ENCODE data around the gene MSI2.

- TF ChIP-seq CTCF (conservative IDR thresholded peaks at IDR 0.05; ENCODE audit: low read length) (no peak), EZH2phosphoT487 (IDR thresholded peaks at IDR 0.05; ENCODE audit: borderline replicate concordance, low read depth, low read length) (no peak)
Measured at GRCh38 chr17:57453841-57454425, 197.6 kb downstream of the MSI2 start.
